ENCODE data around the gene ZBTB8B. TPM values are rescaled to one million over a fixed set of nuclear protein-coding genes. Genes with fewer than 3 reads are reported as not detected.
A peak's percentile ranks its signal among the peaks of the same experiment; 100 is the strongest.
"Not testable (repeated sequence)": the region's sequence is repeated elsewhere in the genome, so short reads cannot be mapped to it uniquely, and the experiment has no call there.

The ZBTB8B gene
- polyA plus RNA-seq, result under 1 TPM in 2 of 4 donors, not detected in 2; 0.03 to 0.10 TPM
- long read RNA-seq, donor 1, result 0 reads
- long read RNA-seq, donor 2, result 0 reads
- long read RNA-seq, donor 3, result 0 reads
- long read RNA-seq, donor 4, result 0 reads
- long read RNA-seq, donor 5, result 0 reads
- long read RNA-seq, donor 6, result 0 reads
- long read RNA-seq, donor 7, result 0 reads
- long read RNA-seq, donor 8, result 0 reads
- long read RNA-seq, donor 9, result 0 reads
- long read RNA-seq, donor 10, full-length matches to known transcripts, result 1 of 1 reads
- long read RNA-seq, donor 10, partial matches to known transcripts, result 0 of 1 reads
- long read RNA-seq, donor 10, other reads (novel, unspliced or antisense), result 0 of 1 reads

GRCh38 chr1:32464716-32465577, at the start of gene ZBTB8B:
ZBTB8B (plus strand) TSS chr1:32465072; CDS start chr1:32470625, 5,553 bp downstream.
- H3K36me3 ChIP-seq (ENCODE audit: control insufficient read depth in 3 of 3, insufficient read depth in 2 of 3, low read depth in 1 of 3, low read length in 3 of 3), result no peaks in the 10 kb centered on the region
- peaks cover 0 to 34% (median 11%) of the 10 kb centered on the region in 3 donors for H3K27me3 ChIP-seq (ENCODE audit: control insufficient read depth in 3 of 3, insufficient read depth in 3 of 3, low read length in 3 of 3)
- WGBS, 3 donors, result 1 to 3% (median 3%) methylated on average over 54 to 66 of the region's 66 CpGs
- H3K9me3 ChIP-seq (ENCODE audit: control insufficient read depth in 2 of 2, insufficient read depth in 1 of 2, low read depth in 1 of 2, low read length in 1 of 2), result peaks cover 0 to 2% of the 10 kb centered on the region in 2 donors
- DNase-seq (peak; percentile 26 to 72), FAIRE-seq (no peak)
- no peak within 1 kb of the TSS for H3K27ac ChIP-seq (ENCODE audit: low read depth in 1 of 3, low read length in 2 of 3)
- H3K4me1 ChIP-seq (ENCODE audit: control insufficient read depth in 3 of 3, insufficient read depth in 2 of 3, low read depth in 1 of 3, low read length in 2 of 3), result peaks cover 0 to 7% (median 0%) of the 10 kb centered on the region in 3 donors
- H3K4me3 ChIP-seq (ENCODE audit: low read depth in 1 of 3, low read length in 3 of 3), result peak within 1 kb of the TSS in 2 of 3 donors; percentile 27 to 51

GRCh38 chr1:32421775-32422174, 43.1 kb upstream of the ZBTB8B start:
- no peak overlapping the region for H3K4me3 ChIP-seq (ENCODE audit: low read depth in 1 of 3, low read length in 3 of 3)
- no peaks in the 10 kb centered on the region for H3K4me1 ChIP-seq (ENCODE audit: control insufficient read depth in 3 of 3, insufficient read depth in 2 of 3, low read depth in 1 of 3, low read length in 2 of 3)
- H3K9me3 ChIP-seq (ENCODE audit: control insufficient read depth in 2 of 2, insufficient read depth in 1 of 2, low read depth in 1 of 2, low read length in 1 of 2), result peaks cover 0 to 3% of the 10 kb centered on the region in 2 donors
- 92 to 98% (median 96%) methylated on average over 1 of the region's 1 CpG for WGBS, 3 donors
- FAIRE-seq, result no peak
- no peaks in the 10 kb centered on the region for H3K36me3 ChIP-seq (ENCODE audit: control insufficient read depth in 3 of 3, insufficient read depth in 2 of 3, low read depth in 1 of 3, low read length in 3 of 3)
- H3K27me3 ChIP-seq (ENCODE audit: control insufficient read depth in 3 of 3, insufficient read depth in 3 of 3, low read length in 3 of 3), result peaks cover 0 to 19% (median 0%) of the 10 kb centered on the region in 3 donors
- DNase-seq, result no peak
- H3K27ac ChIP-seq (ENCODE audit: low read depth in 1 of 3, low read length in 2 of 3), result no peak overlapping the region

GRCh38 chr1:32426489-32427255, 38.2 kb upstream of the ZBTB8B start:
- 6 to 16% (median 11%) methylated on average over 35 to 36 of the region's 36 CpGs for WGBS, 3 donors
- Histone ChIP-seq H3K27me3 (ENCODE audit: control insufficient read depth in 3 of 3, insufficient read depth in 3 of 3, low read length in 3 of 3) (peaks cover 0 to 33% (median 0%) of the 10 kb centered on the region in 3 donors), H3K9me3 (ENCODE audit: control insufficient read depth in 2 of 2, insufficient read depth in 1 of 2, low read depth in 1 of 2, low read length in 1 of 2) (no peaks in the 10 kb centered on the region), H3K36me3 (ENCODE audit: control insufficient read depth in 3 of 3, insufficient read depth in 2 of 3, low read depth in 1 of 3, low read length in 3 of 3) (no peaks in the 10 kb centered on the region), H3K27ac (ENCODE audit: low read depth in 1 of 3, low read length in 2 of 3) (no peak overlapping the region), H3K4me1 (ENCODE audit: control insufficient read depth in 3 of 3, insufficient read depth in 2 of 3, low read depth in 1 of 3, low read length in 2 of 3) (no peaks in the 10 kb centered on the region), H3K4me3 (ENCODE audit: low read depth in 1 of 3, low read length in 3 of 3) (peak overlapping the region in 1 of 3 donors; percentile 4)
- DNase-seq, result peak in 1 of 2 donors; percentile 24
- FAIRE-seq, result no peak

GRCh38 chr1:32427264-32427963, 37.5 kb upstream of the ZBTB8B start:
- Histone ChIP-seq H3K27me3 (ENCODE audit: control insufficient read depth in 3 of 3, insufficient read depth in 3 of 3, low read length in 3 of 3) (peaks cover 0 to 33% (median 0%) of the 10 kb centered on the region in 3 donors), H3K36me3 (ENCODE audit: control insufficient read depth in 3 of 3, insufficient read depth in 2 of 3, low read depth in 1 of 3, low read length in 3 of 3) (no peaks in the 10 kb centered on the region), H3K4me1 (ENCODE audit: control insufficient read depth in 3 of 3, insufficient read depth in 2 of 3, low read depth in 1 of 3, low read length in 2 of 3) (no peaks in the 10 kb centered on the region), H3K27ac (ENCODE audit: low read depth in 1 of 3, low read length in 2 of 3) (no peak overlapping the region), H3K9me3 (ENCODE audit: control insufficient read depth in 2 of 2, insufficient read depth in 1 of 2, low read depth in 1 of 2, low read length in 1 of 2) (no peaks in the 10 kb centered on the region), H3K4me3 (ENCODE audit: low read depth in 1 of 3, low read length in 3 of 3) (no peak overlapping the region)
- 62 to 71% (median 69%) methylated on average over 17 of the region's 17 CpGs for WGBS, 3 donors
- DNase-seq (no peak), FAIRE-seq (no peak)

- Histone ChIP-seq H3K36me3 (ENCODE audit: control insufficient read depth in 3 of 3, insufficient read depth in 2 of 3, low read depth in 1 of 3, low read length in 3 of 3) (no peaks in the 10 kb centered on the region), H3K27ac (ENCODE audit: low read depth in 1 of 3, low read length in 2 of 3) (no peak overlapping the region), H3K4me3 (ENCODE audit: low read depth in 1 of 3, low read length in 3 of 3) (no peak overlapping the region), H3K4me1 (ENCODE audit: control insufficient read depth in 3 of 3, insufficient read depth in 2 of 3, low read depth in 1 of 3, low read length in 2 of 3) (no peaks in the 10 kb centered on the region), H3K27me3 (ENCODE audit: control insufficient read depth in 3 of 3, insufficient read depth in 3 of 3, low read length in 3 of 3) (peaks cover 0 to 13% (median 0%) of the 10 kb centered on the region in 3 donors), H3K9me3 (ENCODE audit: control insufficient read depth in 2 of 2, insufficient read depth in 1 of 2, low read depth in 1 of 2, low read length in 1 of 2) (no peaks in the 10 kb centered on the region)
- WGBS, 3 donors, result 49 to 64% (median 50%) methylated on average over 4 of the region's 4 CpGs
- FAIRE-seq (no peak), DNase-seq (no peak)
Observed at GRCh38 chr1:32431736-32432400, 33.0 kb upstream of the ZBTB8B start.

- peaks cover 0 to 3% (median 0%) of the 10 kb centered on the region in 3 donors for H3K27me3 ChIP-seq (ENCODE audit: control insufficient read depth in 3 of 3, insufficient read depth in 3 of 3, low read length in 3 of 3)
- H3K9me3 ChIP-seq (ENCODE audit: control insufficient read depth in 2 of 2, insufficient read depth in 1 of 2, low read depth in 1 of 2, low read length in 1 of 2), result peaks cover 0 to 5% of the 10 kb centered on the region in 2 donors
- WGBS, 3 donors, result 25 to 57% (median 38%) methylated on average over 1 of the region's 1 CpG
- H3K27ac ChIP-seq (ENCODE audit: low read depth in 1 of 3, low read length in 2 of 3), result no peak overlapping the region
- H3K36me3 ChIP-seq (ENCODE audit: control insufficient read depth in 3 of 3, insufficient read depth in 2 of 3, low read depth in 1 of 3, low read length in 3 of 3), result no peaks in the 10 kb centered on the region
- no peak overlapping the region for H3K4me3 ChIP-seq (ENCODE audit: low read depth in 1 of 3, low read length in 3 of 3)
- H3K4me1 ChIP-seq (ENCODE audit: control insufficient read depth in 3 of 3, insufficient read depth in 2 of 3, low read depth in 1 of 3, low read length in 2 of 3), result no peaks in the 10 kb centered on the region
- FAIRE-seq (no peak), DNase-seq (no peak)
Observed at GRCh38 chr1:32438136-32438535, 26.7 kb upstream of the ZBTB8B start.

- WGBS, 3 donors, result 76 to 95% (median 93%) methylated on average over 4 of the region's 4 CpGs
- FAIRE-seq, DNase-seq: not testable (repeated sequence)
Observed at GRCh38 chr1:32438777-32439176, 26.1 kb upstream of the ZBTB8B start.

More at GRCh38 chr1:32438777-32439176, 26.1 kb upstream of the ZBTB8B start:
- not testable (repeated sequence) for H3K27ac ChIP-seq (ENCODE audit: low read depth in 1 of 3, low read length in 2 of 3); H3K4me3 ChIP-seq (ENCODE audit: low read depth in 1 of 3, low read length in 3 of 3); H3K9me3 ChIP-seq (ENCODE audit: control insufficient read depth in 2 of 2, insufficient read depth in 1 of 2, low read depth in 1 of 2, low read length in 1 of 2); H3K4me1 ChIP-seq (ENCODE audit: control insufficient read depth in 3 of 3, insufficient read depth in 2 of 3, low read depth in 1 of 3, low read length in 2 of 3); H3K36me3 ChIP-seq (ENCODE audit: control insufficient read depth in 3 of 3, insufficient read depth in 2 of 3, low read depth in 1 of 3, low read length in 3 of 3); H3K27me3 ChIP-seq (ENCODE audit: control insufficient read depth in 3 of 3, insufficient read depth in 3 of 3, low read length in 3 of 3)

Data from small intestine (tissue), 16 donors.